Activated T-cell treated with anti-CD3 and anti-CD28 coated beads, Interleukin-2, amount 50 U/mL, for 4 hours (primary cell): Measurements from ENCODE around the gene SETX. TPM values are rescaled to one million over a fixed set of nuclear protein-coding genes. Genes with fewer than 3 reads are reported as not detected.

ENCODE experiments used
- ATAC-seq, 2 donors: fragments of 200-7000 bp; cut with Tn5 transposase; one replicate each; pipeline ENCODE4 v1.10.0; 2021
- DNase-seq: peaks from one replicate; pipeline ENCODE4 v3.0.0-alpha.2; 2020
- H3K27me3 Mint-ChIP-seq: one replicate; pipeline ENCODE4 v1.8.0; 2021; ENCODE audit warnings: low read depth, mixed read lengths
- H3K36me3 Mint-ChIP-seq: one replicate; pipeline ENCODE4 v1.8.0; 2022; ENCODE audit warnings: mixed read lengths; ENCODE audit not compliant: insufficient read depth
- H3K4me1 Mint-ChIP-seq: one replicate; pipeline ENCODE4 v1.8.0; 2021; ENCODE audit warnings: low read depth, mixed read lengths
- H3K4me3 Mint-ChIP-seq: one replicate; pipeline ENCODE4 v1.8.0; 2021; ENCODE audit warnings: mild to moderate bottlenecking, moderate library complexity, mixed read lengths
- H3K9me3 Mint-ChIP-seq: one replicate; pipeline ENCODE4 v1.8.0; 2021; ENCODE audit warnings: mixed read lengths
- total RNA-seq, 3 donors: library from RNA; stranded (reverse); gene quantifications; one replicate each; pipeline ENCODE4 v1.2.1, GENCODE V29; 2021

SETX gene
- total RNA-seq, 3 donors from 2014 or later, result 31.9 to 34.0 (median 33.9) TPM

- Mint-ChIP-seq H3K9me3 (no peaks in the 10 kb centered on the region), H3K36me3 (no peaks in the 10 kb centered on the region), H3K27me3 (peaks cover 18% of the 10 kb centered on the region), H3K4me3 (no peak overlapping the region), H3K4me1 (peaks cover 8% of the 10 kb centered on the region)
- no peak for DNase-seq
- ATAC-seq, result no peak
These were observed 109.3 kb downstream of the SETX start for GRCh38 chr9:132245465-132245864.

- no peak for ATAC-seq
- peaks cover 18% of the 10 kb centered on the region for H3K27me3 Mint-ChIP-seq
- H3K4me1 Mint-ChIP-seq, result peaks cover 8% of the 10 kb centered on the region
- H3K4me3 Mint-ChIP-seq, result peak overlapping the region; percentile 19
- DNase-seq, result no peak
- no peaks in the 10 kb centered on the region for H3K36me3 Mint-ChIP-seq
- H3K9me3 Mint-ChIP-seq, result no peaks in the 10 kb centered on the region
These were observed 110.0 kb downstream of the SETX start for GRCh38 chr9:132244582-132245455.

- DNase-seq (no peak), ATAC-seq (no peak)
- Mint-ChIP-seq H3K36me3 (no peaks in the 10 kb centered on the region), H3K4me1 (peaks cover 8% of the 10 kb centered on the region), H3K4me3 (peak overlapping the region; percentile 93), H3K27me3 (peaks cover 18% of the 10 kb centered on the region), H3K9me3 (no peaks in the 10 kb centered on the region)
These were observed 111.4 kb downstream of the SETX start for GRCh38 chr9:132243156-132244074.

GRCh38 chr9:132242621-132243155, 112.1 kb downstream of the SETX start:
- peaks cover 8% of the 10 kb centered on the region for H3K4me1 Mint-ChIP-seq

GRCh38 chr9:132241840-132242620, 112.8 kb downstream of the SETX start:
- ATAC-seq, result peak; percentile 5 to 6
- no peaks in the 10 kb centered on the region for H3K36me3 Mint-ChIP-seq

More at GRCh38 chr9:132242621-132243155, 112.1 kb downstream of the SETX start:
- ATAC-seq (no peak), DNase-seq (no peak)
- peaks cover 18% of the 10 kb centered on the region for H3K27me3 Mint-ChIP-seq
- no peaks in the 10 kb centered on the region for H3K36me3 Mint-ChIP-seq
- peak overlapping the region; percentile 93 for H3K4me3 Mint-ChIP-seq
- no peaks in the 10 kb centered on the region for H3K9me3 Mint-ChIP-seq

GRCh38 chr9:132241483-132241839, 113.3 kb downstream of the SETX start:
- Mint-ChIP-seq H3K4me1 (peaks cover 8% of the 10 kb centered on the region), H3K9me3 (no peaks in the 10 kb centered on the region), H3K27me3 (peaks cover 10% of the 10 kb centered on the region), H3K4me3 (peak overlapping the region; percentile 90), H3K36me3 (no peaks in the 10 kb centered on the region)
- ATAC-seq (no peak), DNase-seq (no peak)

More at GRCh38 chr9:132241840-132242620, 112.8 kb downstream of the SETX start:
- peak; percentile 44 for DNase-seq
- Mint-ChIP-seq H3K4me1 (peaks cover 8% of the 10 kb centered on the region), H3K4me3 (peak overlapping the region; percentile 93), H3K9me3 (no peaks in the 10 kb centered on the region), H3K27me3 (peaks cover 16% of the 10 kb centered on the region)

- DNase-seq (peak; percentile 100), ATAC-seq (peak; percentile 87 to 88)
- Mint-ChIP-seq H3K36me3 (no peaks in the 10 kb centered on the region), H3K27me3 (peaks cover 6% of the 10 kb centered on the region), H3K4me1 (peaks cover 8% of the 10 kb centered on the region), H3K4me3 (peak overlapping the region; percentile 90), H3K9me3 (no peaks in the 10 kb centered on the region)
These were observed 113.8 kb downstream of the SETX start for GRCh38 chr9:132240841-132241482.

- Mint-ChIP-seq H3K9me3 (no peaks in the 10 kb centered on the region), H3K36me3 (no peaks in the 10 kb centered on the region), H3K4me1 (peaks cover 8% of the 10 kb centered on the region), H3K4me3 (no peak overlapping the region), H3K27me3 (peaks cover 3% of the 10 kb centered on the region)
- no peak for DNase-seq
- no peak for ATAC-seq
These were observed 114.6 kb downstream of the SETX start for GRCh38 chr9:132239999-132240840.

- no peak for ATAC-seq
- H3K4me3 Mint-ChIP-seq, result no peak overlapping the region
- no peaks in the 10 kb centered on the region for H3K9me3 Mint-ChIP-seq
- H3K4me1 Mint-ChIP-seq, result peaks cover 8% of the 10 kb centered on the region
- no peaks in the 10 kb centered on the region for H3K36me3 Mint-ChIP-seq
- DNase-seq, result no peak
- peaks cover 4% of the 10 kb centered on the region for H3K27me3 Mint-ChIP-seq
These were observed 115.3 kb downstream of the SETX start for GRCh38 chr9:132239518-132239917.

GRCh38 chr9:132238992-132239391, 115.8 kb downstream of the SETX start:
- Mint-ChIP-seq H3K27me3 (peaks cover 2% of the 10 kb centered on the region), H3K4me3 (no peak overlapping the region), H3K4me1 (peaks cover 8% of the 10 kb centered on the region), H3K36me3 (no peaks in the 10 kb centered on the region), H3K9me3 (no peaks in the 10 kb centered on the region)
- DNase-seq (no peak), ATAC-seq (no peak)

GRCh38 chr9:132238026-132238972, 116.5 kb downstream of the SETX start:
- peaks cover 2% of the 10 kb centered on the region for H3K27me3 Mint-ChIP-seq
- H3K36me3 Mint-ChIP-seq, result no peaks in the 10 kb centered on the region
- peaks cover 6% of the 10 kb centered on the region for H3K4me1 Mint-ChIP-seq
- H3K4me3 Mint-ChIP-seq, result no peak overlapping the region
- no peaks in the 10 kb centered on the region for H3K9me3 Mint-ChIP-seq
- ATAC-seq (no peak), DNase-seq (no peak)

GRCh38 chr9:132237481-132237880, 117.3 kb downstream of the SETX start:
- no peaks in the 10 kb centered on the region for H3K36me3 Mint-ChIP-seq
- no peaks in the 10 kb centered on the region for H3K9me3 Mint-ChIP-seq
- peaks cover 4% of the 10 kb centered on the region for H3K4me1 Mint-ChIP-seq
- H3K4me3 Mint-ChIP-seq, result no peak overlapping the region
- H3K27me3 Mint-ChIP-seq, result peaks cover 2% of the 10 kb centered on the region
- DNase-seq (no peak), ATAC-seq (no peak)
